H9 (cell line): ENCODE data around the gene SPTBN5. TPM values are rescaled to one million over a fixed set of nuclear protein-coding genes. Genes with fewer than 3 reads are reported as not detected.

Experiments used
- DNase-seq: peaks from one replicate; pipeline ENCODE4 v3.0.0-alpha.2; 2017
- H2AFZ ChIP-seq: one replicate; pipeline ENCODE4 v1.6.1; 2013; ENCODE audit warnings: mild to moderate bottlenecking, low read length, control low read depth, moderate library complexity
- H2AK5ac ChIP-seq: 2 replicates; pipeline ENCODE4 v1.6.1; 2013; ENCODE audit warnings: low read length, control low read depth, mixed read lengths; ENCODE audit not compliant: insufficient read length
- H2BK120ac ChIP-seq: one replicate; pipeline ENCODE4 v1.6.1; 2013; ENCODE audit warnings: low read depth, mild to moderate bottlenecking, low read length, control low read depth, inconsistent platforms; ENCODE audit not compliant: poor library complexity, severe bottlenecking
- H2BK12ac ChIP-seq: 2 replicates; pipeline ENCODE4 v1.6.1; 2013; ENCODE audit warnings: low read length, control low read depth, mixed read lengths, low read depth; ENCODE audit not compliant: insufficient read length
- H2BK15ac ChIP-seq: 2 replicates; pipeline ENCODE4 v1.6.1; 2013; ENCODE audit warnings: low read depth, low read length, control low read depth
- H2BK20ac ChIP-seq: one replicate; pipeline ENCODE4 v1.6.1; 2013; ENCODE audit warnings: low read depth, mild to moderate bottlenecking, low read length, control low read depth, inconsistent platforms; ENCODE audit not compliant: poor library complexity, severe bottlenecking
- H2BK5ac ChIP-seq: 2 replicates; pipeline ENCODE4 v1.6.1; 2013; ENCODE audit warnings: low read length, control low read depth, mixed read lengths; ENCODE audit not compliant: insufficient read length
- H3K14ac ChIP-seq: 2 replicates; pipeline ENCODE4 v1.6.1; 2013; ENCODE audit warnings: low read length, control low read depth; ENCODE audit not compliant: insufficient read depth
- H3K18ac ChIP-seq: 2 replicates; pipeline ENCODE4 v1.6.1; 2013; ENCODE audit warnings: low read depth, mild to moderate bottlenecking, mixed read lengths, low read length, control low read depth; ENCODE audit not compliant: insufficient read length
- H3K23ac ChIP-seq: 2 replicates; pipeline ENCODE4 v1.6.1; 2013; ENCODE audit warnings: low read length, control low read depth, mixed read lengths, low read depth; ENCODE audit not compliant: insufficient read length
- H3K23me2 ChIP-seq: 2 replicates; pipeline ENCODE4 v1.6.1; 2013; ENCODE audit warnings: low read depth, mild to moderate bottlenecking, mixed read lengths, low read length, control low read depth; ENCODE audit not compliant: insufficient read length, poor library complexity, severe bottlenecking
- H3K27ac ChIP-seq: 2 replicates; pipeline ENCODE4 v1.5.1; 2013; ENCODE audit warnings: low read length, control low read depth, mixed read lengths, low read depth; ENCODE audit not compliant: insufficient read length
- H3K27me3 ChIP-seq: 2 replicates; pipeline ENCODE4 v1.6.1; 2013; ENCODE audit warnings: low read length, control low read depth, inconsistent platforms; ENCODE audit not compliant: insufficient read depth
- H3K4ac ChIP-seq: 2 replicates; pipeline ENCODE4 v1.6.1; 2013; ENCODE audit warnings: low read depth, mild to moderate bottlenecking, control low read depth, inconsistent platforms, low read length, moderate library complexity
- H3K4me1 ChIP-seq: 2 replicates; pipeline ENCODE4 v1.6.1; 2013; ENCODE audit warnings: low read length, control low read depth, inconsistent platforms; ENCODE audit not compliant: insufficient read depth
- H3K4me2 ChIP-seq: 2 replicates; pipeline ENCODE4 v1.6.1; 2013; ENCODE audit warnings: low read length, control low read depth, mixed read lengths; ENCODE audit not compliant: insufficient read length, insufficient read depth
- H3K56ac ChIP-seq: 2 replicates; pipeline ENCODE4 v1.6.1; 2013; ENCODE audit warnings: low read depth, mild to moderate bottlenecking, mixed read lengths, low read length, control low read depth; ENCODE audit not compliant: insufficient read length
- H3K79me1 ChIP-seq: 2 replicates; pipeline ENCODE4 v1.6.1; 2013; ENCODE audit warnings: low read depth, mild to moderate bottlenecking, moderate library complexity, low read length, control low read depth, inconsistent platforms; ENCODE audit not compliant: insufficient read depth, poor library complexity, severe bottlenecking
- H3K79me2 ChIP-seq: 2 replicates; pipeline ENCODE4 v1.6.1; 2013; ENCODE audit warnings: low read length, control low read depth, inconsistent platforms; ENCODE audit not compliant: insufficient read depth
- H3K9ac ChIP-seq: 2 replicates; pipeline ENCODE4 v1.6.1; 2013; ENCODE audit warnings: low read length, control low read depth, mixed read lengths; ENCODE audit not compliant: insufficient read length; ENCODE audit errors: extremely low read depth
- H3K9me3 ChIP-seq: one replicate; pipeline ENCODE4 v1.6.1; 2013; ENCODE audit warnings: low read depth, low read length, inconsistent platforms; ENCODE audit not compliant: control insufficient read depth
- H3T11ph ChIP-seq: one replicate; pipeline ENCODE4 v1.6.1; 2013; ENCODE audit warnings: mild to moderate bottlenecking, low read length, control low read depth, inconsistent platforms
- H4K20me1 ChIP-seq: one replicate; pipeline ENCODE4 v1.6.1; 2013; ENCODE audit not compliant: control insufficient read depth, insufficient read length, insufficient read depth
- H4K5ac ChIP-seq: 2 replicates; pipeline ENCODE4 v1.6.1; 2013; ENCODE audit warnings: low read depth, mild to moderate bottlenecking, mixed read lengths, low read length, control low read depth; ENCODE audit not compliant: insufficient read length
- H4K8ac ChIP-seq: replicated peaks from 2 replicates; pipeline ENCODE4 v1.6.1; 2013; ENCODE audit warnings: low read length, control low read depth, mixed read lengths, low read depth; ENCODE audit not compliant: insufficient read length
- H4K91ac ChIP-seq: 2 replicates; pipeline ENCODE4 v1.6.1; 2013; ENCODE audit warnings: low read depth, mild to moderate bottlenecking, moderate library complexity, mixed read lengths, low read length, control low read depth; ENCODE audit not compliant: insufficient read length
- H3K27ac Mint-ChIP-seq, 3 experiments: 2 replicates in 2 of 3; 3 replicates in 1 of 3; pipeline ENCODE4 v1.8.0; 2020 to 2021; ENCODE audit warnings: mixed read lengths in 3 of 3, mild to moderate bottlenecking in 1 of 3, moderate library complexity in 1 of 3
- H3K27me3 Mint-ChIP-seq: 2 replicates; pipeline ENCODE4 v1.8.0; 2021; ENCODE audit warnings: low read depth, mild to moderate bottlenecking, moderate library complexity, mixed read lengths
- H3K36me3 Mint-ChIP-seq, 3 experiments: 2 replicates in 2 of 3; 3 replicates in 1 of 3; pipeline ENCODE4 v1.8.0; 2020 to 2021; ENCODE audit warnings: low read depth in 3 of 3, mixed read lengths in 3 of 3; ENCODE audit not compliant: insufficient read depth in 1 of 3
- H3K4me1 Mint-ChIP-seq, 2 experiments: 2 replicates each; pipeline ENCODE4 v1.8.0; 2020; ENCODE audit warnings: mixed read lengths in 2 of 2
- H3K4me3 Mint-ChIP-seq, 2 experiments: 2 replicates in 1 of 2; 3 replicates in 1 of 2; pipeline ENCODE4 v1.8.0; 2020 to 2021; ENCODE audit warnings: mild to moderate bottlenecking in 2 of 2, mixed read lengths in 2 of 2, moderate library complexity in 1 of 2
- H3K9me3 Mint-ChIP-seq, 2 experiments: 2 replicates in 1 of 2; 3 replicates in 1 of 2; pipeline ENCODE4 v1.8.0; 2020; ENCODE audit warnings: mild to moderate bottlenecking in 2 of 2, mixed read lengths in 2 of 2, moderate library complexity in 1 of 2
- CTCF ChIP-seq: fragments of 200-600 bp; sonication (generic); conservative IDR thresholded peaks from 3 replicates; pipeline ENCODE4 v1.8.0; 2021; ENCODE audit warnings: antibody characterized with exemption, mild to moderate bottlenecking
- WGBS: extraction: QIAGEN DNeasy Blood & Tissue Kit; methylation state at CpG from one replicate; pipeline ENCODE4 v1.1.7; 2013; ENCODE audit warnings: missing lambda C conversion rate, low lambda C conversion rate, mixed read lengths; ENCODE audit not compliant: insufficient read length; ENCODE audit errors: extremely low coverage; 5-methylcytosine and 5-hydroxymethylcytosine counted together
- total RNA-seq: library from RNA; stranded (reverse); gene quantifications from 2 replicates; pipeline ENCODE4 v1.2.1, GENCODE V29; 2021

Gene SPTBN5
- total RNA-seq, 1 experiment from 2014 or later = 0.90 TPM

GRCh38 chr15:41880156-41880877 lies 13.5 kb downstream of the SPTBN5 start:
- H4K20me1 ChIP-seq = no peaks in the 10 kb centered on the region
- H3K9ac ChIP-seq = no peak overlapping the region
- H3K4me1 Mint-ChIP-seq = peaks cover 4 to 10% of the 10 kb centered on the region in 2 experiments
- H3K79me2 ChIP-seq = no peaks in the 10 kb centered on the region
- H3K79me1 ChIP-seq = no peaks in the 10 kb centered on the region
- no CpG with 5 or more reads among the region's 10 CpGs for WGBS
- H2AK5ac ChIP-seq = no peak overlapping the region
- no peak overlapping the region for H3K56ac ChIP-seq
- H2BK20ac ChIP-seq = no peak overlapping the region
- H3K4me1 ChIP-seq = no peaks in the 10 kb centered on the region
- no peak for DNase-seq
- no peak overlapping the region for H3K14ac ChIP-seq
- H3K9me3 Mint-ChIP-seq = no peaks in the 10 kb centered on the region; a peak in 1 of 5 replicates
- no peak overlapping the region for H3K27ac ChIP-seq
- H3T11ph ChIP-seq = no peak overlapping the region
- no peak overlapping the region for H2BK120ac ChIP-seq
- H3K4me2 ChIP-seq = no peak overlapping the region
- peaks cover 47% of the 10 kb centered on the region for H3K27me3 Mint-ChIP-seq
- H2BK12ac ChIP-seq = no peak overlapping the region
- no peak overlapping the region for H3K4ac ChIP-seq
- H3K23ac ChIP-seq = no peak overlapping the region
- peaks cover 7% of the 10 kb centered on the region; the same call in 1 of the 2 replicates for H3K27me3 ChIP-seq
- H3K4me3 Mint-ChIP-seq = no peak overlapping the region
- H3K9me3 ChIP-seq = no peaks in the 10 kb centered on the region
- H2AFZ ChIP-seq = no peak overlapping the region
- H3K18ac ChIP-seq = no peak overlapping the region
- H3K23me2 ChIP-seq = peaks cover 3% of the 10 kb centered on the region
- TF ChIP-seq CTCF = no peak
- H2BK5ac ChIP-seq = no peak overlapping the region
- no peak overlapping the region for H2BK15ac ChIP-seq
- H4K91ac ChIP-seq = no peak overlapping the region
- H4K8ac ChIP-seq = no peak overlapping the region
- no peak overlapping the region for H4K5ac ChIP-seq
- H3K27ac Mint-ChIP-seq = no peak overlapping the region; a peak in 1 of 7 replicates
- H3K36me3 Mint-ChIP-seq = peaks cover 0 to 1% (median 0%) of the 10 kb centered on the region in 3 experiments; a peak in 1 of 7 replicates
